Brain pericyte (primary cell): ENCODE measurements around the gene AKAP13.

ENCODE experiments used
- DNase-seq: peaks from one replicate; pipeline ENCODE4 v3.0.0-alpha.2; 2012; ENCODE audit warnings: low read depth, low spot score

Gene AKAP13

GRCh38 chr15:85621094-85621493, 240.7 kb downstream of the AKAP13 start:
- no peak for DNase-seq

GRCh38 chr15:85622221-85622831, 241.9 kb downstream of the AKAP13 start:
- no peak for DNase-seq

DNA sequence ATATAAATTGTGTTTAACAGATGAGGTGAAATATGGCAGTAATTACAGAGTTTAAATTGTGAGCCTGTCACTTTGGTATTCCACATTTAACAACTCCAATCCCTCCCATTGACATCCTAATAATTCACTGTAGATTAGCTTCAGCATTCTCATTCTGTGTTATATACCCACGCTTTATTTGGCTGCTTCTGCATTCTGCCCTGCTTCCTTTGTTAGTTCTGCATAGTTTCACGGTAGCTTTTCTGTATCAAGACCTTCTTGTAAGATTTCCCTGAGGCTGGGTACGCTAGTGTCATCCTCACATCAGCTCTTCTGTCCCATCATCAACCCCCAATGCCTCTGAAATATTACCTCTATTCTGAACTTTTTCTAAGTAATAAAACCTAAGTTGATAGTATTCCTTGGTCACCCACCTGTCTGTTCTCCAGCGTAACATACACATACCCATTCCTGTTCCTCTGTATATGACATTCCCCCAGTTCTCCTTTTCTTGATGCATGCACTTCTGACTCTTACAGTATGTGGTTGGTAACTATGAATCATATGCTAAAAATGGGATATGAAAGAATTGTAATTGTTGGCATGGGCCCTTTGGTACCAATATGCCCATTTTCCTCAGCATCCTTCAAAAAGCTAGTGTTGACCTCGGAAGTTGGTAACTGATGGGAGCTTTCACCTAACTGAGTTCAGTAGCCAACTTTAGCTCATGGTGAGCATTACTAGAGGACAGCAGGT, 243.1 kb downstream of the AKAP13 start:
- DNase-seq = no peak

DNA sequence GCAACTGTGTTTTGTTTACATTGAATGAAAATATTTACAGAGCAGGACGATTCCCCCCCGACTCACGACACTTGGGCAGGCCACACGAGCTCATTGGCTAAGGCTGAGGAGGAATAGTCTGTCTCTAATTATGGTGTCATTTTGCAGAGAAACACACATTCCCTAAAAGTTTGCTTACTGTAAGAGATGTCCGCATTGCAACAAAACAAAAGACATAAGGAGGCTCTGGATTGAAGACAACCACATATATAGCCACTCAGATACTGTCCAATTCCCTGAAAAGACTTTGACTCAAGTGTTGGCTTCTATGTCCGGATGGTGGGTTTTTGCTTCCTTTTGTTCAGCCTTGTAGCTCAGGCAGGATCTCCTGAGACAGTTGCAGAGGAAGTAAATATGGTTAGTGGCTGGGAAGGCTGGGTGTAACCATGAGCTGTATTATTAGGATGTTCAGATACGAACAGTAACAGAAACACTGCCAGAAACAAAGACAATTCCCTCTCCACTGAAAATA, 243.9 kb downstream of the AKAP13 start:
- DNase-seq = no peak

DNA sequence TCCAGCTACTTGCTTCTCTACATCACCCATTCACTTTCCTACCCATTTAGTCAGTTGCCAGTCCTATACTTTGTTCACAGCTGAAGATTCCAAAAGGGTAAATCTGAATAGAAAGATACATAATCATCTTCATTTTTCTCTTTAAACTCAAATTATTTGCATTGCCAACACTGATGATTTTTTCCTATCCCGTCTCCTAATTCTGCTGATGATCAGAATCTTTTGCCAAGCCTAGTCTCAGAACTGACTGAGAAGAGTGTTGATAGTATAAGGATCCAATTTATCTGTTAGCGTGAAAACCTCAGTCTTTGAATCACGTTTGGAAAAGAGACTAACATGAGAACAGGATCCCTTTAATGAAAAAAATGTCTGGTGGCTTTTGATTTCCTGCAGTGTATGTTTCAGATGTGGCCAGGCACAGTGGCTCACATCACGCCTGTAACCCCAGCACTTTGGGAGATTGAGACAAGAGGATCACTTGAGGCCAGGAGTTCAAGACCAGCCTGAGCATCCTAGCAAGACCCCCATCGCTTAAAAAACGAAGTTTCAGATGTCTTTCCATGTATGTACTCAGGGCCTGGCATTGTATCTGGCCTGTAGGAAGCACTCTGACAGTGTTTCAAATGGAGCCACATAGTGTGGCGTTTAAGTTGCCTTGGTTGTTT, 244.9 kb downstream of the AKAP13 start:
- DNase-seq = no peak

DNA sequence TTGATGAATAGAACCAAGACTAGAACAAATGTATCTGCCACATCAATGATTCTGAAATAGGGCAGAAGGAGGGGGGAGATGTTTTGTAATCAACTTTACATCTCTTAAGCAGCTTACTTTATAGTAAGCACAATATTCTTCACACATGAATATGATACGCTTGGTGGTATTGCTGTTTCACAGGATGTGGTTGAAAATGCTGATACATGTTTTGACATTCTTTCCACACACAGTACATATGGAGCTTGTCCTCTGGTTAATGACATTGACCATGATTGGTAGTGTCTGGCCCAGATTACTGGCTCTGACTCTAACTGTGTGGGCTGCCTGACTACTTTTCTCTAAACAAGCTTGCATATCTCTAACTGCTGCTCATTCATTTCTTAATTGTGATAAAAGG, 245.5 kb downstream of the AKAP13 start:
- DNase-seq = no peak

DNA sequence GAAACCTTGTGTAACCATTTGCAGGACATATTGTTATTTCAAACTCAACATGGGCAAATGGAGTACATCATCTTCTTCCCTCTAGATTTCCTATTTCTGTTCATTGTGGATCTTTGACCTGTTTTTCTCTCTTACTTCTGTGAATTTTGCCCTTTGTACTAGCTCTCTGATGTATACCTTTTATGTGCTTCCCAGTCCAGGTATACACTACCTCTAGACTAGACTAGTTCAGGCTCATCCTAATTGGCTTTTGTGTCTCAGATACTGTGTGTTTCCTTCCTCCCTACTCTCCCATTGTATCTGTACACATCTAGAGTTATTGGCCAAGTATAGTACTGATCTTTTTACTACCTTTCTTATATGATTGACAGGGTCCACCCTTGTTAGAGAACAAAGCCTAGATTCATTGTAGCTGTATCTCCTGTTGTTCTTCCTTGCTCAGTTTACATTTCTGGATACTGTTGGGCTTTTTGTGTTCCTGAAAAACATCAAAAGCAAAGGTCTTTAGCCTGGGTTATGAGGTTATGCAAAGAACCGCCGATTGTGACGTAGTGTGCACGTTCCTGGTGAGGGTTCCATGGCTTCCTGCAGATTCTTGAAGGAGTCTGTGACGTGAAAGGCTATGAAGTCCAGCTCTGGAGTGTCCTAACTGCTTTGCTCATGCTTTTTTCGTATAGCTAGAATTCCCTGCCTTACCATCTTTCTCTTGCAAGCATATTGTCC, 247.0 kb downstream of the AKAP13 start:
- no peak for DNase-seq

DNA sequence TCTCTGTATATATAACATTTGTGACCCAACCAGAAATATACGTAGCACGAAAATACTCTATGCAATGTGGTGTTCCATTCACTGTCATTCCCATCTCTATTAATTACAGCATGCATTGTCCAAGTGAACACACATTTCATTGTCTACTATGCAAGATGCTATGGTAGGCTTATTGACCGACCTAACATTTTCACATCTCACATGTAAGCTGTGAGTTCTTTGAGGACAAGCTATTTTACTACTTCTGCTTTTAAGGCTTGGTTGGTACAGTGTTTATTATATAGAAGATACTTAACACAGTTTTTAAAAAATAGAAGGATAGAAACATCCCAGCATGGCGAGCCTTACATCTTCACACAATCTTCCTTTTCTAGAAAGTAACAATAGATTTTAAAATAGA, 249.9 kb downstream of the AKAP13 start:
- no peak for DNase-seq

GRCh38 chr15:85631018-85631417, 250.6 kb downstream of the AKAP13 start:
- DNase-seq = no peak

DNA sequence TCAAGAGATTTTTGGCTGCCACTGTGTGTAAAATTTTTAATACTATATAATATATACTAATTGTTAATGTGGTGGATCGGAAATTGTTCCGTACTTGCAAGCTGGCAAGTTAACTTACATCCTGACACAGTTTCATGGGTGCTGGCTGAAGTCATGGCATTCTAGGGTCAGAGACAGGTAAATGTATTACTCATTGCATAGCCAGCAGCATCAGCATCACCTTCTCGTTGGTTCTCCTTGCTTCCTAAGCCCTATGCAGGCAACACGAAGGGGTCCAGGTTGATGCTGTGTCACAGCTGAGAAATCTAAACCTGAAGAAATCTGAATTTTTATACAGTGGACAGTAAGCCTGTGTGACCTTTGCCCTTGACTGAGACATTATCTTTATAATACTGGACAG, 251.6 kb downstream of the AKAP13 start:
- no peak for DNase-seq

DNA sequence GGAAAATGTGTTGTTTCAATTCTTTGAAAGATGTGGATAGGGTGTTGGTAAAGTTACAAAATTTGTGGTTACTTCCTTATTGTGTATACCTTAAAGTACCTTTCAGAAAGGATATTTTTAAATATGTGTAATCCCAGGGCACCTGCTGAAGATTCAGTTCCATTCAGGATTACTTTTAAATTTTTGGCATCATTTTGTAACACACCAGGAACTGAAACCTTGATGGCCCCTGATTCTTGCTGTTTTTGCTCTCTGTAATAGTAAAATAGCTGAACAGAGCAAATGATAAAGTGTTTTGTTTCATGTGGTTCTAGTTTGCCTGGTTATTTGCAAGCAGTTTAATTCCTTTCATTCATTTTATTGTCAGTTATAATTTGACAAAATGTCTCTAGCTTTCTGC, 253.5 kb downstream of the AKAP13 start:
- no peak for DNase-seq

GRCh38 chr15:85636351-85636750, 255.9 kb downstream of the AKAP13 start:
- no peak for DNase-seq

DNA sequence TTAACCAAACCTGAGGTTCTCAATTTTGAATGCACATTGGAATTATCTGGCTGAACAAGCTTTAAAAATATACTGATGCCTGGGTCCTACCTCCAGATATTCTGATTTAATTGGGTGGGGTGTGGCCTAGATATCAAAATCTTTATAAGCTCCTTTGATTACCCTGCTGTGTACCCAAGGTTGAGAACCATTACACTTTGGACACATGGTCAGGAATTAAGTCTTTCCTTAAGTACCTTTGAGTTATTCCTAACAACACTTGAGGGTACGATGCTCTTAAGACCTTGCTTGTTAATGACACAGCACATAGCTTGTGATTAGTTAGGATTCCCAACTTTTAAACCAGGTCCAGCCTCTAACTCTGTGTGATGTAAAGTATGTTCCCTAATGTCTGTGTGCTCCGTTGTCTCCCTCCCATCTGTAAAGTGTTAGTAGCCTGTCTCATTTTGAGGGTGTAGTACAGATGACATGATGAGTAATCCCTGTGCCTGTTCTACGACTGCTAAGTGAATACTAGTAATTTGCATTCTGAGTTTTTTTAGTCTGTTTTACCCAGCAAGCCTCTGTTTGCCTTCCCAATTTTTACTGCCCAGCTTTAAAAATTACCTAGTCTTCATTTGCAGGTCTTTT, 259.5 kb downstream of the AKAP13 start:
- no peak for DNase-seq

- no peak for DNase-seq
Measured at GRCh38 chr15:85642065-85642692, 261.8 kb downstream of the AKAP13 start.

DNA sequence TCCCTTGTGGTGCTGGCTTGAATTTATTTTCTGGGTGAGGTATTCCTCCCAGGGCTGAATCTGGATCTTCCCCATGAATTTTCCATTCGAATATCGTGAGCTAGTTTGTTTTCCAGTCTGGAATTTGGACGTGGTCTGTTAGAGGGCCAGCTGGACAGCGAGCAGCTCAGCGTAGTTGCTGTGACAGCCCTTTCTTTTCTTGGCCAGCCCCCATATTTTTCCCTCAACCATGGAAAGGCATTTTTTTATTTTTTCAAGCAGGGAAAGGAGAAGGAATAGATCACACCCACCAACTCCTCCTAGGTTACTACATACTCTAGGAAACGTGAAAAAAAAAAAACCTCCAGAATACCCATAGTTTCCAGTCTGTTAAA, 262.3 kb downstream of the AKAP13 start:
- no peak for DNase-seq

DNA sequence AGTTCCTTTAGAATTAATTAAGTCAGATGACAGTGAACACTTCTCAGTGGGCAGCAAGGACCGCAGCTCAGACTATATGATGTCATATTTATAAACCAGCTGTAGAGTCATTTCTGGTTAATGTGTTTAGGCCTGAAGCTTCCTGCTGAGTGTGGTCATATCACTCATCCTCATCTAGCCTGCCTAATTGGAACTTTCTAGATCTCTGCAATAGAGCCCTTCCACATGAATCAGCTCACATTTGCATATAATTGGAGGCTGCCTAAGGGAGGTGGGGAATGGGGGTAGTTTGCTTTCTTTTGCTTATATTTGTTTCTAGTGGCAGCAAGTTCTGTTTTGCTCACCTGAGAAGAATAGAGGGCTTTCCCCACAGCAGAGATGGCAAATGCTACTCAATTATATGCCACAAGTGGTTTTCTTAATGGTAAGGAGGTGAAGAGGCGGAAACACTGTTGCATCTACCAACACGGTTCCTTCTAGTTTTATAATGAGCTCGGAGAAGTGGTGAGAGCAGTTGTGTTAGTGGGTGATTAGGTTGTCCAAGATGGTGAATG, 266.2 kb downstream of the AKAP13 start:
- DNase-seq = no peak

DNA sequence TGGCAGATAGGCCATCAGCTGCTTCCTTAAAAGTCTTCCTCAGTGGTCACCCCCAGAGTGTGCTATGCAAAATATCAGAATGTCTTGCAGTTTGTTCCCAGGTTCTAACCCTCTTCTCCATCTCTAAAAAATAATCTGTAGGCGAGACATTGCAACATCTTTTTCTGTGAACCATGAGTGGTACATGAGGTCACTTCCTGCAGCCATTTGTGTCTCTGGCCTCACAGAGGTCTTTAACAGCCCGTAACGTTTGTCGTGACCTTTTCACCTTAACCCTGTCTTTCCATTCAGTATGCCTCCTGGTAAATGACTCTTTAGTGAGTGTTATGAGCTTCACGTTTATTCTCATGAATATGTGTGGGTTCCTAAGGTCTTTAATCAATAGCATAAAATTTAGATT, 269.0 kb downstream of the AKAP13 start:
- DNase-seq = peak; percentile 24

DNA sequence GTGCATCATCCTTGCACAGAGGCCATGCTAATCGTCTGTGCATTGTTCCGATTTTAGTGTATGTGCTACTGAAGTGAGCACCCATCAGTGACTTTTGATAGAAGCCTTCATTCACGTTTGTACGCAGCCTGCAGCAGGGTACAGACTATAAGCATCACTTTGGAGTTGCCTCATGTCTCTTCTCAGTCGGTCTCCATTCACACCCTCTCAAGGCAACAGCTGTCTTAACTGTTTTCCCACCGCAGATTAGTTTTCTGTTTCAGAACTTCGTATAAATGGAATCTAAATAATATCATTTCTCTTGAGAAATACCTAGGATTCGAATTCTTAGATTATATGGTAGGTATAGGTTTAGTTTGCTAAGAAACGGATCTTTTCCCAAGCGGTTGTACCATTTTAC, 271.1 kb downstream of the AKAP13 start:
- no peak for DNase-seq

DNA sequence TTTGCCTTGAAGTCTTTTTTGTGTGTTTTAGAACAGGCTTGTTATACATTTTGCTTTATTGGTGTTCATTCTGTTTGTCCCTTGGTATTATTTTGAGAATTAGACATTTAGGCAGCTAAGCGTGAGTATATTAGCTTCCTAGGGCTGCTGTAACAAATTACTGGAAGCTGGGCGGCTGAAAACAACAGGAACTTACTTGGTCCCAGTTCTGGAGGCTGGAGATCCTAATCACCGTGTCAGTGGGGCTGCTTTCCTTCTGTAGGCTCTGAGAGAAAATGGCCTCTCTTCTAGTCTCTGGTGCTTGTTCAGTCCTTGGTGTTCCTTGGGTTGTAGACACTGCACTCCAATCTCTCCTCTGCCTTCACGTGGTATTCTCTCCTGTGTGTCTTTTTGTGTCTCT, 272.1 kb downstream of the AKAP13 start:
- DNase-seq = no peak

- DNase-seq = no peak
Measured at GRCh38 chr15:85657132-85657531, 276.7 kb downstream of the AKAP13 start.

- no peak for DNase-seq
Measured at GRCh38 chr15:85658816-85659215, 278.4 kb downstream of the AKAP13 start.
